HepG2 (cell line): ENCODE results near the gene ENO2. TPM values are rescaled to one million over a fixed set of nuclear protein-coding genes. Genes with fewer than 3 reads are reported as not detected.
A peak's percentile ranks its signal among the peaks of the same experiment; 100 is the strongest.

Source experiments
- ATF7-NPFF ChIP-seq: sonication (generic); formaldehyde crosslinking; IDR thresholded peaks from 2 replicates; pipeline ENCODE4 v1.8.1; 2023; ENCODE audit warnings: mild to moderate bottlenecking, low read depth, missing genetic modification reagents, moderate library complexity
- DR1 ChIP-seq: sonication (generic); formaldehyde crosslinking; IDR thresholded peaks from 2 replicates; pipeline ENCODE4 v1.8.0; 2021; ENCODE audit warnings: mild to moderate bottlenecking, missing genetic modification reagents, inconsistent platforms
- FOXM1 ChIP-seq: sonication (generic); formaldehyde crosslinking; IDR thresholded peaks from 2 replicates; pipeline ENCODE4 v1.5.0; 2020; ENCODE audit warnings: missing genetic modification reagents
- HNRNPLL ChIP-seq: fragments of 200-400 bp; formaldehyde crosslinking; IDR thresholded peaks from 2 replicates; pipeline ENCODE4 v1.6.1; 2017; ENCODE audit warnings: mild to moderate bottlenecking, low read depth, low read length; ENCODE audit not compliant: poor library complexity, severe bottlenecking
- HNRNPUL1 ChIP-seq: fragments of 200-400 bp; formaldehyde crosslinking; IDR thresholded peaks from 2 replicates; pipeline ENCODE4 v1.6.1; 2017; ENCODE audit warnings: low read depth, mild to moderate bottlenecking, low read length, moderate library complexity
- MTF1 ChIP-seq: sonication (generic); formaldehyde crosslinking; IDR thresholded peaks from 2 replicates; pipeline ENCODE4 v1.5.0; 2020; ENCODE audit warnings: missing genetic modification reagents
- PHF8 ChIP-seq: sonication (generic); formaldehyde crosslinking; IDR thresholded peaks from 2 replicates; pipeline ENCODE4 v1.5.0; 2020; ENCODE audit warnings: missing genetic modification reagents
- POLR2AphosphoS5 ChIP-seq: IDR thresholded peaks from 2 replicates; pipeline ENCODE4 v1.6.1; 2012; ENCODE audit warnings: low read depth, low read length
- RBAK ChIP-seq: sonication (generic); formaldehyde crosslinking; IDR thresholded peaks from 2 replicates; pipeline ENCODE4 v1.5.1; 2020; ENCODE audit warnings: mild to moderate bottlenecking, missing genetic modification reagents
- RFXAP ChIP-seq: sonication (generic); formaldehyde crosslinking; IDR thresholded peaks from 2 replicates; pipeline ENCODE4 v1.4.0; 2020; ENCODE audit warnings: missing genetic modification reagents, borderline replicate concordance
- SIN3A ChIP-seq: IDR thresholded peaks from 2 replicates; pipeline ENCODE4 v1.6.1; 2011; ENCODE audit warnings: low read depth, mild to moderate bottlenecking, control low read depth, low read length, borderline replicate concordance
- SP5 ChIP-seq: IDR thresholded peaks from 2 replicates; pipeline ENCODE4 v1.6.1; 2016; ENCODE audit warnings: low read depth, borderline replicate concordance
- SUZ12 ChIP-seq: fragments of 150-350 bp; IDR thresholded peaks from 2 replicates; pipeline ENCODE4 v1.6.1; 2014; ENCODE audit warnings: low read depth, low read length
- ZNF552 ChIP-seq: sonication (generic); formaldehyde crosslinking; IDR thresholded peaks from 2 replicates; pipeline ENCODE4 v1.9.0; 2022; ENCODE audit warnings: missing genetic modification reagents, mild to moderate bottlenecking, borderline replicate concordance
- ZNF558 ChIP-seq: sonication (generic); formaldehyde crosslinking; IDR thresholded peaks from 2 replicates; pipeline ENCODE4 v1.9.0; 2022; ENCODE audit warnings: mild to moderate bottlenecking, missing genetic modification reagents, borderline replicate concordance
- ZNF746 ChIP-seq: sonication (generic); formaldehyde crosslinking; IDR thresholded peaks from 2 replicates; pipeline ENCODE4 v1.8.0; 2022; ENCODE audit warnings: mild to moderate bottlenecking, missing genetic modification reagents
- polyA plus RNA-seq, 8 experiments: library from polyadenylated mRNA; depleted of rRNA in 3 of 8; stranded (reverse) in 7 of 8; unstranded in 1 of 8; fragments of >200 nt; fragmentation: Illumina TruSeq in 4 of 8; extraction: Trizol in 4 of 8; gene quantifications; 2 replicates each; pipeline versions ENCODE4 v1.2.1 to v1.2.3, GENCODE V29; 2011 to 2016; ENCODE audit warnings: low read depth in 4 of 8, missing spikeins in 1 of 8, mixed read lengths in 1 of 8; ENCODE audit not compliant: insufficient read depth in 1 of 8
- total RNA-seq, 5 experiments: library from RNA; depleted of rRNA; stranded (reverse); fragments of >200 nt; fragmentation: Illumina TruSeq; extraction: Trizol; gene quantifications; 2 replicates each; pipeline ENCODE4 v1.2.3, GENCODE V29; 2016; ENCODE audit warnings: low read depth in 1 of 5
- TF ChIP-seq, protein P1 (sequence below), 2 experiments: sonication (generic) in 1 of 2; formaldehyde crosslinking in 1 of 2; IDR thresholded peaks; 2 replicates each; pipeline versions ENCODE4 v1.4.0 to v1.6.1; 2018 to 2020; ENCODE audit warnings: missing genetic modification reagents in 2 of 2, borderline replicate concordance in 1 of 2, low read depth in 1 of 2, mild to moderate bottlenecking in 1 of 2, missing biosample characterization in 1 of 2
- TF ChIP-seq, protein P2 (sequence below): sonication (generic); formaldehyde crosslinking; IDR thresholded peaks from 2 replicates; pipeline ENCODE4 v1.8.1; 2022; ENCODE audit warnings: mild to moderate bottlenecking, missing genetic modification reagents
- TF ChIP-seq, protein P3 (sequence below): sonication (generic); formaldehyde crosslinking; IDR thresholded peaks from 2 replicates; pipeline ENCODE4 v1.4.0; 2020; ENCODE audit warnings: missing genetic modification reagents

ENO2 gene
- total and polyA plus RNA-seq, 2 of the 13 experiments (the other 11 are each of a cell fraction or from before 2014, with no cell fraction given) = 19.3 to 136 TPM

DNA sequence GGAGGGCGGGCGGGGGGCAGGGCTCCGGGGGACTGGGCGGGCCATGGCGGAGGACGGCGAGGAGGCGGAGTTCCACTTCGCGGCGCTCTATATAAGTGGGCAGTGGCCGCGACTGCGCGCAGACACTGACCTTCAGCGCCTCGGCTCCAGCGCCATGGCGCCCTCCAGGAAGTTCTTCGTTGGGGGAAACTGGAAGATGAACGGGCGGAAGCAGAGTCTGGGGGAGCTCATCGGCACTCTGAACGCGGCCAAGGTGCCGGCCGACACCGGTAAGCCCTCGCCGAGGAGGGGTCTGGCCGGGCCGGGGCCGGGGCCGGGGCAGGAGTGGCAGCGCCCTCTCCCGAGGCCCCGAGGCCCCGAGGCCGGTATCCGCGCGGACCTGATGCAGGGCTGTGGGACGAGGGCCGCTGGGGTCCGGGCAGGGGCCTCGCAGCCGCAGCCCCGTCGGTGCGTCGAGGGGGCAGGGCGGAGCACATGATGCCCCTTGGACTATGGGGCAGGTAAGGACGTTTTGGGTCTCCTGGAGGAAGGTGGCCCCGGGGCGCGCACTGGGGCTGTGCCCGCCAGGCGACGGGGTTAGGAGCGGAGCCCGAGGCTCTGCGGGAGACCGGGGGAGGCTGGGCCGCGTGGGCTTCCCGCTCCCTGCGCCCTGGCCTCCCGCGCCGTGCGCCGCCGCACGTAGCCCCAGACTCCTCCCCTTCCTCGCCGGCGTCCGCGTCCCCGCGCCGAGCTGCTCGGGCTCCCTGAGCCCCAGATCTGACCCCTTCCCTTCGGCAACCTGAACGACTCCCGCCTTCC lies 46.8 kb upstream of the ENO2 start, which contains the start of gene TPI1 (continued):
- TF ChIP-seq, protein P1, sequence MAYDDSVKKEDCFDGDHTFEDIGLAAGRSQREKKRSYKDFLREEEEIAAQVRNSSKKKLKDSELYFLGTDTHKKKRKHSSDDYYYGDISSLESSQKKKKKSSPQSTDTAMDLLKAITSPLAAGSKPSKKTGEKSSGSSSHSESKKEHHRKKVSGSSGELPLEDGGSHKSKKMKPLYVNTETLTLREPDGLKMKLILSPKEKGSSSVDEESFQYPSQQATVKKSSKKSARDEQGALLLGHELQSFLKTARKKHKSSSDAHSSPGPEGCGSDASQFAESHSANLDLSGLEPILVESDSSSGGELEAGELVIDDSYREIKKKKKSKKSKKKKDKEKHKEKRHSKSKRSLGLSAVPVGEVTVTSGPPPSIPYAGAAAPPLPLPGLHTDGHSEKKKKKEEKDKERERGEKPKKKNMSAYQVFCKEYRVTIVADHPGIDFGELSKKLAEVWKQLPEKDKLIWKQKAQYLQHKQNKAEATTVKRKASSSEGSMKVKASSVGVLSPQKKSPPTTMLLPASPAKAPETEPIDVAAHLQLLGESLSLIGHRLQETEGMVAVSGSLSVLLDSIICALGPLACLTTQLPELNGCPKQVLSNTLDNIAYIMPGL (CRISPR knock-in tag; IDR thresholded peaks at IDR 0.05; ENCODE audit: borderline replicate concordance in 1 of 2, low read depth in 1 of 2) = peak; percentile 48 to 76; a peak in 3 of 4 replicates
- TF ChIP-seq SIN3A (peak; percentile 56; the same call in 1 of the 2 replicates), ATF7-NPFF (peak; percentile 75), SP5 (CRISPR knock-in tag) (0 out of 2 replicates have a peak, but pooled peaks have one; percentile 41), ZNF558 (no peak; the same call in 1 of the 2 replicates), POLR2AphosphoS5 (peak; percentile 99), ZNF746 (CRISPR knock-in tag) (peak; percentile 70; the same call in 1 of the 2 replicates), MTF1 (peak; percentile 70; the same call in 1 of the 2 replicates), PHF8 (CRISPR knock-in tag) (peak; percentile 81), RFXAP (CRISPR knock-in tag) (peak; percentile 57), DR1 (CRISPR knock-in tag) (peak; percentile 91), HNRNPUL1 (no peak), HNRNPLL (peak; percentile 71), RBAK (CRISPR knock-in tag) (no peak), FOXM1 (CRISPR knock-in tag) (0 out of 2 replicates have a peak, but pooled peaks have one; percentile 72), ZNF552 (CRISPR knock-in tag) (0 out of 2 replicates have a peak, but pooled peaks have one; percentile 24), SUZ12 (no peak)
- TF ChIP-seq, protein P2, sequence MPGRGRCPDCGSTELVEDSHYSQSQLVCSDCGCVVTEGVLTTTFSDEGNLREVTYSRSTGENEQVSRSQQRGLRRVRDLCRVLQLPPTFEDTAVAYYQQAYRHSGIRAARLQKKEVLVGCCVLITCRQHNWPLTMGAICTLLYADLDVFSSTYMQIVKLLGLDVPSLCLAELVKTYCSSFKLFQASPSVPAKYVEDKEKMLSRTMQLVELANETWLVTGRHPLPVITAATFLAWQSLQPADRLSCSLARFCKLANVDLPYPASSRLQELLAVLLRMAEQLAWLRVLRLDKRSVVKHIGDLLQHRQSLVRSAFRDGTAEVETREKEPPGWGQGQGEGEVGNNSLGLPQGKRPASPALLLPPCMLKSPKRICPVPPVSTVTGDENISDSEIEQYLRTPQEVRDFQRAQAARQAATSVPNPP = no peak
- TF ChIP-seq, protein P3, sequence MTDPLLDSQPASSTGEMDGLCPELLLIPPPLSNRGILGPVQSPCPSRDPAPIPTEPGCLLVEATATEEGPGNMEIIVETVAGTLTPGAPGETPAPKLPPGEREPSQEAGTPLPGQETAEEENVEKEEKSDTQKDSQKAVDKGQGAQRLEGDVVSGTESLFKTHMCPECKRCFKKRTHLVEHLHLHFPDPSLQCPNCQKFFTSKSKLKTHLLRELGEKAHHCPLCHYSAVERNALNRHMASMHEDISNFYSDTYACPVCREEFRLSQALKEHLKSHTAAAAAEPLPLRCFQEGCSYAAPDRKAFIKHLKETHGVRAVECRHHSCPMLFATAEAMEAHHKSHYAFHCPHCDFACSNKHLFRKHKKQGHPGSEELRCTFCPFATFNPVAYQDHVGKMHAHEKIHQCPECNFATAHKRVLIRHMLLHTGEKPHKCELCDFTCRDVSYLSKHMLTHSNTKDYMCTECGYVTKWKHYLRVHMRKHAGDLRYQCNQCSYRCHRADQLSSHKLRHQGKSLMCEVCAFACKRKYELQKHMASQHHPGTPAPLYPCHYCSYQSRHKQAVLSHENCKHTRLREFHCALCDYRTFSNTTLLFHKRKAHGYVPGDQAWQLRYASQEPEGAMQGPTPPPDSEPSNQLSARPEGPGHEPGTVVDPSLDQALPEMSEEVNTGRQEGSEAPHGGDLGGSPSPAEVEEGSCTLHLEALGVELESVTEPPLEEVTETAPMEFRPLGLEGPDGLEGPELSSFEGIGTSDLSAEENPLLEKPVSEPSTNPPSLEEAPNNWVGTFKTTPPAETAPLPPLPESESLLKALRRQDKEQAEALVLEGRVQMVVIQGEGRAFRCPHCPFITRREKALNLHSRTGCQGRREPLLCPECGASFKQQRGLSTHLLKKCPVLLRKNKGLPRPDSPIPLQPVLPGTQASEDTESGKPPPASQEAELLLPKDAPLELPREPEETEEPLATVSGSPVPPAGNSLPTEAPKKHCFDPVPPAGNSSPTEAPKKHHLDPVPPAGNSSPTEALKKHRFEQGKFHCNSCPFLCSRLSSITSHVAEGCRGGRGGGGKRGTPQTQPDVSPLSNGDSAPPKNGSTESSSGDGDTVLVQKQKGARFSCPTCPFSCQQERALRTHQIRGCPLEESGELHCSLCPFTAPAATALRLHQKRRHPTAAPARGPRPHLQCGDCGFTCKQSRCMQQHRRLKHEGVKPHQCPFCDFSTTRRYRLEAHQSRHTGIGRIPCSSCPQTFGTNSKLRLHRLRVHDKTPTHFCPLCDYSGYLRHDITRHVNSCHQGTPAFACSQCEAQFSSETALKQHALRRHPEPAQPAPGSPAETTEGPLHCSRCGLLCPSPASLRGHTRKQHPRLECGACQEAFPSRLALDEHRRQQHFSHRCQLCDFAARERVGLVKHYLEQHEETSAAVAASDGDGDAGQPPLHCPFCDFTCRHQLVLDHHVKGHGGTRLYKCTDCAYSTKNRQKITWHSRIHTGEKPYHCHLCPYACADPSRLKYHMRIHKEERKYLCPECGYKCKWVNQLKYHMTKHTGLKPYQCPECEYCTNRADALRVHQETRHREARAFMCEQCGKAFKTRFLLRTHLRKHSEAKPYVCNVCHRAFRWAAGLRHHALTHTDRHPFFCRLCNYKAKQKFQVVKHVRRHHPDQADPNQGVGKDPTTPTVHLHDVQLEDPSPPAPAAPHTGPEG (CRISPR knock-in tag) = no peak; the same call in 1 of the 2 replicates
